IPS DF 6.9 (cell line): ENCODE measurements around the gene CAND1.
"Not testable (repeated sequence)": the region's sequence is repeated elsewhere in the genome, so short reads cannot be mapped to it uniquely, and the experiment has no call there.

Experiments
- DNase-seq: peaks from one replicate; pipeline ENCODE4 v3.0.0-alpha.2; 2013; ENCODE audit warnings: low read depth, low spot score
- H3K27ac ChIP-seq: one replicate; pipeline ENCODE4 v1.5.1; 2013; ENCODE audit warnings: low read length, control low read depth
- H3K27me3 ChIP-seq: 2 replicates; pipeline ENCODE4 v1.6.1; 2013; ENCODE audit warnings: mild to moderate bottlenecking, low read length; ENCODE audit not compliant: control insufficient read depth, insufficient read depth
- H3K36me3 ChIP-seq: 2 replicates; pipeline ENCODE4 v1.6.1; 2013; ENCODE audit warnings: low read length; ENCODE audit not compliant: control insufficient read depth, insufficient read depth
- H3K4me1 ChIP-seq: 2 replicates; pipeline ENCODE4 v1.6.1; 2013; ENCODE audit warnings: low read length; ENCODE audit not compliant: control insufficient read depth, insufficient read depth
- H3K4me3 ChIP-seq: 2 replicates; pipeline ENCODE4 v1.5.1; 2013; ENCODE audit warnings: mild to moderate bottlenecking, low read length
- H3K9me3 ChIP-seq: 2 replicates; pipeline ENCODE4 v1.6.1; 2013; ENCODE audit warnings: low read length, inconsistent platforms; ENCODE audit not compliant: control insufficient read depth, insufficient read depth
- WGBS: extraction: QIAGEN DNeasy Blood & Tissue Kit; methylation state at CpG from one replicate; pipeline ENCODE4 v1.1.7; 2013; ENCODE audit warnings: mixed read lengths, missing lambda C conversion rate; ENCODE audit not compliant: insufficient read length, insufficient coverage; 5-methylcytosine and 5-hydroxymethylcytosine counted together

The CAND1 gene

GRCh38 chr12:67331828-67332227 is 62.7 kb downstream of the CAND1 start:
- Histone ChIP-seq H3K27ac (no peak overlapping the region), H3K36me3 (no peaks in the 10 kb centered on the region), H3K27me3 (no peaks in the 10 kb centered on the region), H3K9me3 (no peaks in the 10 kb centered on the region), H3K4me3 (no peak overlapping the region), H3K4me1 (no peaks in the 10 kb centered on the region)
- no peak for DNase-seq

GRCh38 chr12:67333649-67334048 is 64.5 kb downstream of the CAND1 start:
- no peaks in the 10 kb centered on the region for H3K36me3 ChIP-seq
- H3K4me1 ChIP-seq = no peaks in the 10 kb centered on the region
- no CpG with 5 or more reads among the region's 1 CpG for WGBS
- H3K27me3 ChIP-seq = no peaks in the 10 kb centered on the region
- H3K4me3 ChIP-seq = no peak overlapping the region
- H3K9me3 ChIP-seq = no peaks in the 10 kb centered on the region
- no peak for DNase-seq
- H3K27ac ChIP-seq = no peak overlapping the region

GRCh38 chr12:67338426-67338825 is 69.3 kb downstream of the CAND1 start:
- Histone ChIP-seq H3K4me1 (no peaks in the 10 kb centered on the region), H3K4me3 (no peak overlapping the region), H3K27me3 (no peaks in the 10 kb centered on the region), H3K9me3 (no peaks in the 10 kb centered on the region), H3K27ac (no peak overlapping the region), H3K36me3 (no peaks in the 10 kb centered on the region)
- no peak for DNase-seq

- Histone ChIP-seq H3K4me3 (no peak overlapping the region), H3K36me3 (no peaks in the 10 kb centered on the region), H3K27me3 (no peaks in the 10 kb centered on the region), H3K4me1 (no peaks in the 10 kb centered on the region), H3K9me3 (no peaks in the 10 kb centered on the region), H3K27ac (no peak overlapping the region)
- WGBS = no CpG with 5 or more reads among the region's 1 CpG
- DNase-seq = no peak
These were observed 70.4 kb downstream of the CAND1 start for GRCh38 chr12:67339530-67339929.

- not testable (repeated sequence) for DNase-seq, H3K27me3 ChIP-seq, H3K4me1 ChIP-seq, H3K4me3 ChIP-seq, H3K9me3 ChIP-seq, H3K27ac ChIP-seq, H3K36me3 ChIP-seq
- WGBS = no CpG with 5 or more reads among the region's 14 CpGs
These were observed 71.9 kb downstream of the CAND1 start for GRCh38 chr12:67341086-67341485.

GRCh38 chr12:67344979-67345710 is 76.0 kb downstream of the CAND1 start:
- no peak for DNase-seq
- Histone ChIP-seq H3K4me1 (no peaks in the 10 kb centered on the region), H3K36me3 (no peaks in the 10 kb centered on the region), H3K9me3 (no peaks in the 10 kb centered on the region), H3K27me3 (no peaks in the 10 kb centered on the region), H3K27ac (no peak overlapping the region), H3K4me3 (no peak overlapping the region)
- WGBS = no CpG with 5 or more reads among the region's 2 CpGs

- no peak for DNase-seq
- no peak overlapping the region for H3K27ac ChIP-seq
- no peaks in the 10 kb centered on the region for H3K9me3 ChIP-seq
- H3K4me1 ChIP-seq = no peaks in the 10 kb centered on the region
- no peaks in the 10 kb centered on the region for H3K36me3 ChIP-seq
- H3K27me3 ChIP-seq = no peaks in the 10 kb centered on the region
- WGBS = no CpG with 5 or more reads among the region's 2 CpGs
- no peak overlapping the region for H3K4me3 ChIP-seq
These were observed 79.5 kb downstream of the CAND1 start for GRCh38 chr12:67348683-67349082.

- no CpG with 5 or more reads among the region's 2 CpGs for WGBS
- no peak for DNase-seq
These were observed 83.5 kb downstream of the CAND1 start for GRCh38 chr12:67352682-67353081.

GRCh38 chr12:67354322-67354721 is 85.2 kb downstream of the CAND1 start:
- no peak overlapping the region for H3K27ac ChIP-seq
- H3K9me3 ChIP-seq = no peaks in the 10 kb centered on the region
- no peak overlapping the region for H3K4me3 ChIP-seq
- H3K4me1 ChIP-seq = no peaks in the 10 kb centered on the region
- H3K27me3 ChIP-seq = no peaks in the 10 kb centered on the region
- no peak for DNase-seq
- no peaks in the 10 kb centered on the region for H3K36me3 ChIP-seq
- WGBS = no CpG with 5 or more reads among the region's 5 CpGs

More at GRCh38 chr12:67352682-67353081, 83.5 kb downstream of the CAND1 start:
- Histone ChIP-seq H3K9me3 (no peaks in the 10 kb centered on the region), H3K27ac (no peak overlapping the region), H3K4me1 (no peaks in the 10 kb centered on the region), H3K4me3 (no peak overlapping the region), H3K36me3 (no peaks in the 10 kb centered on the region), H3K27me3 (no peaks in the 10 kb centered on the region)

GRCh38 chr12:67354966-67355365 is 85.8 kb downstream of the CAND1 start:
- no peak for DNase-seq
- WGBS = no CpG with 5 or more reads among the region's 1 CpG
- Histone ChIP-seq H3K9me3 (no peaks in the 10 kb centered on the region), H3K4me3 (no peak overlapping the region), H3K27ac (no peak overlapping the region), H3K27me3 (no peaks in the 10 kb centered on the region), H3K4me1 (no peaks in the 10 kb centered on the region), H3K36me3 (no peaks in the 10 kb centered on the region)
